Measurements from ENCODE around the gene NELFB. TPM values are rescaled to one million over a fixed set of nuclear protein-coding genes. Genes with fewer than 3 reads are reported as not detected.
A peak's percentile ranks its signal among the peaks of the same experiment; 100 is the strongest.

Gene NELFB
- total and polyA plus RNA-seq, 9 of the 15 experiments (the other 6 are each of a cell fraction or from before 2014, with no cell fraction given): 0.24 to 84.0 (median 29.7) TPM

- TF ChIP-seq, protein P1, sequence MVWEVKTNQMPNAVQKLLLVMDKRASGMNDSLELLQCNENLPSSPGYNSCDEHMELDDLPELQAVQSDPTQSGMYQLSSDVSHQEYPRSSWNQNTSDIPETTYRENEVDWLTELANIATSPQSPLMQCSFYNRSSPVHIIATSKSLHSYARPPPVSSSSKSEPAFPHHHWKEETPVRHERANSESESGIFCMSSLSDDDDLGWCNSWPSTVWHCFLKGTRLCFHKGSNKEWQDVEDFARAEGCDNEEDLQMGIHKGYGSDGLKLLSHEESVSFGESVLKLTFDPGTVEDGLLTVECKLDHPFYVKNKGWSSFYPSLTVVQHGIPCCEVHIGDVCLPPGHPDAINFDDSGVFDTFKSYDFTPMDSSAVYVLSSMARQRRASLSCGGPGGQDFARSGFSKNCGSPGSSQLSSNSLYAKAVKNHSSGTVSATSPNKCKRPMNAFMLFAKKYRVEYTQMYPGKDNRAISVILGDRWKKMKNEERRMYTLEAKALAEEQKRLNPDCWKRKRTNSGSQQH (CRISPR knock-in tag; IDR thresholded peaks at IDR 0.05): no peak
- TF ChIP-seq RBFOX2 (IDR thresholded peaks at IDR 0.05; ENCODE audit: low read depth, low read length) (no peak), FOXJ2 (tag; IDR thresholded peaks at IDR 0.05) (no peak)
Observed at GRCh38 chr9:137221506-137222111, 33.5 kb upstream of the NELFB start (continued).

DNA sequence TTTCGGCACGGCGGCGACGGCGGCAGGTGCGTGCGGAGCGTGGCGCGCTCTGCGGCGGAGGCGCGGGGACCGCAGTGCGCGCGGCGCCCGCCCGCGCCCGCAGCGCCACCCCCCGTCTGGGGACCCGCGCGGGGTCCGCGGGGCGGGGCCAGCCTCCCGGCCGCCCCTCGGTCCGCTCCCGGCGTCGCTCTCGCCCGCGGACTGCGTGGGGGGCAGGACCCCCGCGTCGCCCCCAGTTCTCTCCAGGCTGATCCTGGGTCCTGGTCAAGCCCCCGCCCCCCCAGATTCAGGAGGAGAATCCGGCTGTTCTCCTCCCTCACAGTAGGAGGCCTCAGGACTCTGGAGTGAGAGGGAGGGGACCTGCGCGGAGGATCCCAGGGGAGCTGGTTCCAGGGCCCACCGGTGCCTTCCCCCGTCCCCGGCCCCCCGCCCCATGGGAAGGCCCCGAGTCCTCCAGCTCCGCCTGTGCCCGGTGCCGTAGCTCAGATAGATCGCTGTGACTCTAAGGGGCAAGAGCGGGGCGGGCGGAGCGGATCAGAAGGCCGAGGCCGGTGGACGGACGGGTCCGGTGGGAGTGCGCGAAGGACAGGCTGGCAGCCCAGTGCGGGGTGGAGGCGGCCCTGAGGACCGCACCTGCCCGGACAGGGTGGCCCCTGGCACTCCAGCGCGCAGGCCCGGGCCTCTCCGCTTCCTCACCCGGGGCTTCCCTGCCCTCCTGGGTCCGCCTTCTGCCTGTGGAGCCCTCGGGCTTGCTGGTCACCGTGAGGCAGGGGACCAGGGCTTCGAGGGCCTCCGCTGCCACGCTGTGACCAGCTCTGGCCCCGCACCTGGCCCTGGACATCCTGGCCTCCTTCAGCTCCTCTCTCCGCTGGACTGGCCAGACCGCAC lies 32.7 kb upstream of the NELFB start, which contains the start of gene RNF208:
RNF208 (minus strand) TSS at position 51 of the 888 bp plus-strand sequence. CDS start 1,028 bp downstream, outside the sequence.
- no peak for FAIRE-seq
- in situ Hi-C loops (cut with MboI) (no loop called here), intact Hi-C loops (cut with micrococcal nuclease) (no loop called here)
- peak within 1 kb of the TSS; percentile 85 for H3K4me3 ChIP-seq
- peaks cover 33 to 95% of the 10 kb centered on the region in 2 experiments for H3K4me1 ChIP-seq (replicated peaks in 1 of 2; ENCODE audit: control insufficient read depth in 2 of 2, insufficient read depth in 2 of 2, low read length in 2 of 2)
- peak within 1 kb of the TSS; percentile 70 for H2AFZ ChIP-seq (ENCODE audit: low read depth, low read length)
- H3K9ac ChIP-seq (ENCODE audit: insufficient read depth in 1 of 2, low read depth in 2 of 2, low read length in 2 of 2): peak within 1 kb of the TSS; percentile 68 to 97
- no peaks in the 10 kb centered on the region for H3K27me3 ChIP-seq (ENCODE audit: control insufficient read depth in 2 of 2, insufficient read depth in 2 of 2, low read length in 2 of 2)
- no peaks in the 10 kb centered on the region for H3K9me3 ChIP-seq (replicated peaks; ENCODE audit: control insufficient read depth, insufficient read depth, low read depth, low read length)
- ATAC-seq: peak; percentile 0; the same call in 1 of the 3 replicates
- WGBS (ENCODE audit: insufficient coverage, low coverage, missing lambda C conversion rate): 53% methylated on average over 10 of the region's 88 CpGs
- CTCF ChIA-PET (ENCODE audit: low intra/inter-chr PET ratio): no interaction called here
- POLR2A ChIA-PET: interaction anchor here (0.6 to 2.1 kb wide), 11 partner anchors 12 to 176 kb away, joined by 3 to 12 read pairs (median 5); partner anchors contain the start of genes SAPCD2, TPRN and TUBB4B
- H3K4me2 ChIP-seq (ENCODE audit: insufficient read depth, low read length): peak within 1 kb of the TSS; percentile 74
- no peaks in the 10 kb centered on the region for H3K9me1 ChIP-seq (ENCODE audit: control insufficient read depth, insufficient read depth, low read length)
- BruUV-seq (replicated peaks): no TSS peak
- peak within 1 kb of the TSS; percentile 83 for H3K27ac ChIP-seq (ENCODE audit: extremely low read depth, low read depth, low read length)
- no peaks in the 10 kb centered on the region for H4K20me1 ChIP-seq (replicated peaks; ENCODE audit: control insufficient read depth, insufficient read depth, low read length)
- no peak for DNase-seq (ENCODE audit: extremely low read depth in 1 of 4, low spot score in 3 of 4)
- peaks cover 11% of the 10 kb centered on the region; the same call in 1 of the 3 replicates for H3K36me3 ChIP-seq (ENCODE audit: control insufficient read depth, insufficient read depth, low read length)
- peaks cover 16% of the 10 kb centered on the region; the same call in 2 of the 3 replicates for H3K79me2 ChIP-seq (ENCODE audit: control insufficient read depth, insufficient read depth, low read length)
- TF ChIP-seq ZNF583 (CRISPR knock-in tag; IDR thresholded peaks at IDR 0.05) (0 out of 2 replicates have a peak, but pooled peaks have one; percentile 25), TFAP4 (CRISPR knock-in tag; IDR thresholded peaks at IDR 0.05; ENCODE audit: borderline replicate concordance) (peak; percentile 37), ZNF431 (CRISPR knock-in tag; IDR thresholded peaks at IDR 0.05) (no peak), HNRNPL (IDR thresholded peaks at IDR 0.05; ENCODE audit: low read depth, low read length) (peak; percentile 76), ZBTB1 (CRISPR knock-in tag; IDR thresholded peaks at IDR 0.05; ENCODE audit: borderline replicate concordance, low read depth) (0 out of 2 replicates have a peak, but pooled peaks have one; percentile 56), KDM5B (IDR thresholded peaks at IDR 0.05; ENCODE audit: insufficient replicate concordance, low read depth, low read length) (peak; percentile 29), VEZF1 (CRISPR knock-in tag; IDR thresholded peaks at IDR 0.05) (peak; percentile 20; the same call in 1 of the 2 replicates), HDGF (IDR thresholded peaks at IDR 0.05) (no peak)
